Putamen (tissue), 1 donor: ENCODE results near the gene IDUA.
A peak's percentile ranks its signal among the peaks of the same experiment; 100 is the strongest.

ENCODE experiments used
- DNase-seq: peaks from one replicate; pipeline ENCODE4 v3.0.0-alpha.2; 2016; ENCODE audit warnings: low spot score

Gene IDUA

GRCh38 chr4:1000686-1001260 is 13.9 kb downstream of the IDUA start:
- no peak for DNase-seq

GRCh38 chr4:1001561-1002130 is 14.8 kb downstream of the IDUA start:
- no peak for DNase-seq

- no peak for DNase-seq
These were observed 15.3 kb downstream of the IDUA start for GRCh38 chr4:1002131-1002630.

- no peak for DNase-seq
These were observed 15.9 kb downstream of the IDUA start for GRCh38 chr4:1002631-1003251.

GRCh38 chr4:1003271-1004070 is 16.6 kb downstream of the IDUA start:
- no peak for DNase-seq

GRCh38 chr4:1004071-1004418 is 17.2 kb downstream of the IDUA start:
- DNase-seq: no peak

GRCh38 chr4:1004557-1005485 is 18.0 kb downstream of the IDUA start:
- DNase-seq: no peak

GRCh38 chr4:1006856-1007255 is 20.0 kb downstream of the IDUA start:
- DNase-seq: no peak

GRCh38 chr4:1008840-1009541 is 22.1 kb downstream of the IDUA start:
- no peak for DNase-seq

- DNase-seq: peak; percentile 44
These were observed 22.9 kb downstream of the IDUA start for GRCh38 chr4:1009542-1010394.

GRCh38 chr4:1010395-1011021 is 23.7 kb downstream of the IDUA start:
- DNase-seq: no peak

- peak; percentile 50 for DNase-seq
These were observed 24.3 kb downstream of the IDUA start, which contains the start of gene FGFRL1 for GRCh38 chr4:1011022-1011665. Gene FGFRL1, plus strand, starts transcription at chr4:1011626. Its CDS starts 860 bp downstream, at chr4:1012486.

GRCh38 chr4:1011666-1012033 is 24.8 kb downstream of the IDUA start:
- DNase-seq: no peak

GRCh38 chr4:1012034-1012739 is 25.3 kb downstream of the IDUA start:
- no peak for DNase-seq

- DNase-seq: no peak
These were observed 26.6 kb downstream of the IDUA start for GRCh38 chr4:1013225-1014073.

GRCh38 chr4:1014291-1015167 is 27.7 kb downstream of the IDUA start:
- peak; percentile 89 for DNase-seq
